Measurements from ENCODE around the gene ZBTB17.

GRCh38 chr1:15955552-15955951, 20.3 kb downstream of the ZBTB17 start:
- no peak for TF ChIP-seq EZH2 (IDR thresholded peaks at IDR 0.05; ENCODE audit: borderline replicate concordance, low read depth, low read length, poor library complexity, severe bottlenecking)
- no peak for TF ChIP-seq CTCF (conservative IDR thresholded peaks at IDR 0.05; ENCODE audit: low read depth, low read length)

All from A673 (cell line).